ENCODE data around the gene BTN2A1. TPM values are rescaled to one million over a fixed set of nuclear protein-coding genes. Genes with fewer than 3 reads are reported as not detected.
"Not testable (repeated sequence)": the region's sequence is repeated elsewhere in the genome, so short reads cannot be mapped to it uniquely, and the experiment has no call there.

The BTN2A1 gene
- total RNA-seq, result 11.1 TPM

DNA sequence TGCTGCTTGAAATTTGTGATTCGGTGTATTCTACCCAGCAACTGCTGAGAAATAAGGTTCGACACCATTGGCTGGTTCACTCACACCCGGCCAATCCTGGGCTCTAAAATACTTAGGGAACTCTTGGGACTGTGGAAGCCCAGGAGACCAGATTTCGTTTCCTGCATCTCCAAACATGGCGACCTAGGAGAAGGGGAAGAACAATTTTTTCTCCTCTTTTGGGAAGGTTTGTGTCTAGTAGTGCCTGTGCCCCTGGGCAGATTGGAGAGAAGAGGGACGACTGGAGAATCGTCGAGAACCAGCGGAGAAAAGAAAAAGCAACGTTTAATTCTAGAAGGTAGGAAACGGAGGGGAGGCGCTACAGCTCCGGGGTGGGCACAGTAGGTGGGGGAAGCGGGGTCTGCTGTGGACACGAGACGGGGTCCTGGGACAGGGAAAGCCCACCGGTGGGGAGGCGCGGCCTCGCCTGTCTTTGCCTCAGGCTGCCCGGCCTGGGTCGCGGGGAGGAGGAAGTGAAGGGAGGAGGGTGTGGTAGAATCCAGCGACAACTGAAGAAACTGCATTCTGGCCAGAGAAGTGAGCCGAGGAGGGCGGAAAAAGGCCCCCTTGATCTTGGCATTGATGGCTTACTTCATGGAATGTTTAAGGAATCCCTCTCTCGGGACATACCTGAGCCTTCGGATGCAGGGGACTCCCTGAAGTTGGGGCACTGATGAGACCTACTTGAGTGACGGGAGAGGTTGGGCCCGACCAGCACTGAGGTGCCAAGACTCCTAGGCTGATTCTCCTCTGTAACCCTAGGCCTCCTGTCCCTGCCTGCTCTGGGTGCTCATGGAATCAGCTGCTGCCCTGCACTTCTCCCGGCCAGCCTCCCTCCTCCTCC, at the start of gene BTN2A1:
Gene BTN2A1 (plus strand): TSS at position 150 of the 883 bp plus-strand sequence. CDS start 682 bp downstream, at position 832.
- peaks cover 50% of the 10 kb centered on the region for H3K4me1 ChIP-seq (ENCODE audit: insufficient read depth, low read length)
- no peaks in the 10 kb centered on the region for H3K9me3 ChIP-seq (ENCODE audit: low read depth, low read length)
- H3K27me3 ChIP-seq (ENCODE audit: insufficient read depth, low read length), result no peaks in the 10 kb centered on the region
- H3K4me3 ChIP-seq (ENCODE audit: low read length), result peak within 1 kb of the TSS; percentile 83

DNA sequence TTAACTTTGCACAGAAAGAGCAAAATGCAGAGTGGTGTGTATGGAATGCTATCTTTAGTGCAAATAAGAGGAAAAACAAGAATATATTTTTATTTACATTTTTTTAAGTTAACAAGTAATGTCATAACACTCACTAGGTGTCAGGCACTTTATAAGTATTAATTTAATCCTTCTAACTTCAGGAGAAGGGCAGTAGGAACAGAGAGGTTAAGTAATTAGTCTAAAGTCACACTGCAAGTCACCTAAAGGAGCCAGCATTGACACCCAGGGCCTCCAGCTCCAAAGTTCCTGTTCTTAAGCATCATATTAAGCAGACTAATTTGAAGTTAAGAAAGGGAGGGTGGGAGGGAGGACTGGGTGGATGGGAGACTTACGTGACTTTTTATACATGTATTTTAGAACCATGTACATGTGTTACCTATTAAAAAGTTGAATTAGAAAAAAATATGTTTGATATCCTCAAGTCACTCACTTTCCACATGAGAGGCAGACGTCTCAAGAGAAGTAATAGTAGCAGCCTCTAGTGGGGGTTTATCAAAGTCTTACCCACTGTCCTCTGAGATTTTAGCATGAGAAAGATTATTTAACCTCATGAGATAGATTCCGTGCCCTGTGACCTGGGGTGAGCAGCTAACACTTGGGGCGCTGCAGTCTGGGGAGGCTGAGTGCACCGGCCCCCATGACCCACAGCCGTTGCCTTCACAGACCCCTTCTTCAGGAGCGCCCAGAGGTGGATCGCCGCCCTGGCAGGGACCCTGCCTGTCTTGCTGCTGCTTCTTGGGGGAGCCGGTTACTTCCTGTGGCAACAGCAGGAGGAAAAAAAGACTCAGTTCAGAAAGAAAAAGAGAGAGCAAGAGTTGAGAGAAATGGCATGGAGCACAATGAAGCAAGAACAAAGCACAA, 48.7 kb upstream of the BTN2A1 start:
- Histone ChIP-seq H3K27me3 (ENCODE audit: insufficient read depth, low read length) (no peaks in the 10 kb centered on the region), H3K9me3 (ENCODE audit: low read depth, low read length) (no peaks in the 10 kb centered on the region), H3K4me3 (ENCODE audit: low read length) (no peak overlapping the region), H3K4me1 (ENCODE audit: insufficient read depth, low read length) (peaks cover 34% of the 10 kb centered on the region)

DNA sequence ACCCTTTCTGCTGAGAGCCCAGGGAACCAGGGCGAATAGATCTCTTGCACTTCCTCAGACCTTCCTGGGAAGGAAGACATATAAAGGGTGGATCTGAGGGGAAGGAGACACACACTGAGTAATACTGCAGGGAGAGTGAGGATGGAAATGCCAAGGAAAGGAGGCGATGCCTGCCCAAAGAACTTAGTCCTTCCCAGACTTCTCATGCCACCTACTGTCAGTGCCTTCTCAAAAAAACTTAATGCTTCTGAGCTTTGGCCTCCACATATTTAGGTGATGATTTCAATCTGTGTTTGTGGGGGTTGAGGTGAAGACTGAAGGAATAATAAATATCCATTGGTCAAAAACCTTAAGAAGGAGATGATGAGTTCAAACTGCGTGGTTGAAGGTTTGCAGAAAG, 46.0 kb upstream of the BTN2A1 start:
- no peaks in the 10 kb centered on the region for H3K9me3 ChIP-seq (ENCODE audit: low read depth, low read length)
- no peak overlapping the region for H3K4me3 ChIP-seq (ENCODE audit: low read length)
- H3K27me3 ChIP-seq (ENCODE audit: insufficient read depth, low read length), result no peaks in the 10 kb centered on the region
- peaks cover 14% of the 10 kb centered on the region for H3K4me1 ChIP-seq (ENCODE audit: insufficient read depth, low read length)

DNA sequence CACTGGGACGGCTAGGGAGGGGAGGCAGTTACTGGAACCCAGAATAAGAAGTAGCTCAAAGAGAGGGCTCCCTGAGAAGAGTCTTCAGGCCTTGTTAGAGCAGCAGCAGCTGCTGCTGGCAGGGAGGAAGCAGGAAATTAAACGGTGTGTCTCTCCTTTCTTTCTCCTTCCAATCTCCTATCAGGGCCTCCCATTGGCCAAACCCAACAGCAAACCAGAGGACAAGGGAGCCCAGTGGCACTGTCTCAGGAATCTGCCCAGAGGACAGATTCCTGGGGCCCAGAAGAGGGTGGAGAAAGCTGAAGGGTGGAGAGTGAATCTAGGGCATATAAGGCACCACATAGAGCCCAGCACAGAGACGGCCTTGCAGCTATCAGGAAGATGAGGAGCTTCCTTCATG, 45.5 kb upstream of the BTN2A1 start:
- Histone ChIP-seq H3K27me3 (ENCODE audit: insufficient read depth, low read length) (no peaks in the 10 kb centered on the region), H3K9me3 (ENCODE audit: low read depth, low read length) (no peaks in the 10 kb centered on the region), H3K4me3 (ENCODE audit: low read length) (no peak overlapping the region), H3K4me1 (ENCODE audit: insufficient read depth, low read length) (peaks cover 10% of the 10 kb centered on the region)

DNA sequence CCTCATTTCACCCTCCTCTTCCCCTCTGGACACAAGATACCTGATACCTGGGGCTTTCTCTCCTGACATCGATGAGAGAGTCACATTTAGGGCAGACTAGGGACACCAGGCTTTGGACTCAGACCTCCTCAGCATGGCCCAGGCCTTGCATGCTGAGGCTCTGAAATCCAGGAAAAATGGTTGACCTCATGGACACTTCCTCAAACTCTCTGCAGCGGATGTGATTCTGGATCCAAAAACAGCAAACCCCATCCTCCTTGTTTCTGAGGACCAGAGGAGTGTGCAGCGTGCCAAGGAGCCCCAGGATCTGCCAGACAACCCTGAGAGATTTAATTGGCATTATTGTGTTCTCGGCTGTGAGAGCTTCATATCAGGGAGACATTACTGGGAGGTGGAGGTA, 44.8 kb upstream of the BTN2A1 start:
- Histone ChIP-seq H3K4me1 (ENCODE audit: insufficient read depth, low read length) (peaks cover 3% of the 10 kb centered on the region), H3K9me3 (ENCODE audit: low read depth, low read length) (no peaks in the 10 kb centered on the region), H3K4me3 (ENCODE audit: low read length) (no peak overlapping the region), H3K27me3 (ENCODE audit: insufficient read depth, low read length) (no peaks in the 10 kb centered on the region)

DNA sequence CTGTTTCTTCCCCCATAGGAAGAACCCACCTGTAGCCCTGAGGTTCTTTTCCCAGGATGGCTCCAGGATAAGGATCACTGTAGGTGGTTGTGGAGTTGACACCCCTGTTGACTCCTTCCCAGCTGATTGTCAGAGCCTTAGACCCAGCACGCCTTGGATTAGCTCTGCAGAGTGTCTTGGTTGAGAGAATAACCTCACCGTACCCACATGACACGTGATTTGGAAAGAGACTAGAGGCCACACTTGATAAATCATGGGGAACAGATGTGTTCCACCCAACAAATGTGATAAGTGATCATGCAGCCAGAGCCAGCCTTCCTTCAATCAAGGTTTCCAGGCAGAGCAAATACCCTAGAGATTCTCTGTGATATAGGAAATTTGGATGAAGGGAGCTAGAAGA, 43.5 kb upstream of the BTN2A1 start:
- Histone ChIP-seq H3K9me3 (ENCODE audit: low read depth, low read length) (no peaks in the 10 kb centered on the region), H3K4me1 (ENCODE audit: insufficient read depth, low read length) (peaks cover 3% of the 10 kb centered on the region), H3K27me3 (ENCODE audit: insufficient read depth, low read length) (no peaks in the 10 kb centered on the region), H3K4me3 (ENCODE audit: low read length) (no peak overlapping the region)

DNA sequence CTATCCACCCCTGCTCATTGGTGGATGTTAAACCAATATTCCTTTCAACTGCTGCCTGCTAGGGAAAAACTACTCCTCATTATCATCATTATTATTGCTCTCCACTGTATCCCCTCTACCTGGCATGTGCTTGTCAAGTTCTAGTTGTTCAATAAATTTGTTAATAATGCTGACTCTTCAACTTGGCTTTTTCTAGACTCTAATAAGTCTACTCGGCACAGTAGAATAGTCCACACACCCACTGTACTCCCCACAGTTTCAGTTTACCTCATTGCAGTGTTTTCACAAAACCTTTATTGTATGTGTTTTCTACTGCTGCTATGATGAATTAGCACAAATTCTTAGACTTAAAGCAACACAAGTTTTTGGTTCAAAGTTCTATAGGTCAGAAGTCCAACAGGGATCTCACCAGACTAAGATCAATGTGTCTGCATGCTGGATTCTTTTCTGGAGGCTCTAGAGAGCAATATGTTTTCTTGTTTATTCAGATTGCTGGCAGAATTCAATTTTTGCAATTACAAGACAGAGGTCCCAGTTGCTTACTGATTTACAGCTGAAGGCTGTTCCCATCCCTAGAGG, 42.6 kb upstream of the BTN2A1 start:
- Histone ChIP-seq H3K4me3 (ENCODE audit: low read length) (no peak overlapping the region), H3K9me3 (ENCODE audit: low read depth, low read length) (no peaks in the 10 kb centered on the region), H3K27me3 (ENCODE audit: insufficient read depth, low read length) (no peaks in the 10 kb centered on the region), H3K4me1 (ENCODE audit: insufficient read depth, low read length) (peaks cover 3% of the 10 kb centered on the region)

DNA sequence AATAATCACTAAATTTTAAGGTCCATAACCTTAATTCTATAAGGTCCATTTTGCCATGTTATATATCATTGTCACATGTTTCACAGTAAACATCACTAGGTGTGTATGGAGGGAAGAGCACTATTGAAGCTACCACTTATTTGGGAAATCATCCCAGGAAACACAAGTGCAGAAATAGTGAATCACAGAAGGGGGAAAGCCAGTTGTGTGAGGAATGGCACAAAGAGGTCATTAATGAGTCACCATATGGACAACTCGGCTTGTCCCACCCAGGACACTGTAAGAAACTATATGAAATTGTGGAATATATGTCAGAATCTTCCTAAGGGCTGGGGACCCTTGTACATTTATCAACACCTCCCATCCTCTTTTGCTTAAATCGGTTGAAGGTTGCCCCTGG, 42.0 kb upstream of the BTN2A1 start:
- Histone ChIP-seq H3K4me1 (ENCODE audit: insufficient read depth, low read length) (peaks cover 5% of the 10 kb centered on the region), H3K27me3 (ENCODE audit: insufficient read depth, low read length) (no peaks in the 10 kb centered on the region), H3K4me3 (ENCODE audit: low read length) (no peak overlapping the region), H3K9me3 (ENCODE audit: low read depth, low read length) (no peaks in the 10 kb centered on the region)

DNA sequence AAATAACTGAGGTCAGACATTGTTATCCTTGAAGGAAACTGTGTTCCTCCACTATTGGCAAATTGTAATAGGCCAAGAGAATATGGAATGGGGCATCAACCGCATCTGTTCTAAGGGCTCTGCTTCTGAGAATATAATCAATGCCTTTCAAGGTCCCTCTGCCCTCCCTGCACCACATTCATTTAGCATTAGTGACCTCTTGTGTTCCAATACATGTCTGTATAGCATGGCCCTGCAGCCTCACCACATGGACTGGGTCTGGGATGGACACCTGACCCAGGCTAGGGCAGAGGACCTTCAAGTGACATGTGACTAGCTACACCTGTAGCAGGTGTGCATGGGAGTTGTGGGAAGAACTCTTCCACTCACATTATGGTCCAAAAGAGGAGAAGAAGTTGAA, 41.5 kb upstream of the BTN2A1 start:
- H3K4me3 ChIP-seq (ENCODE audit: low read length), result no peak overlapping the region
- H3K27me3 ChIP-seq (ENCODE audit: insufficient read depth, low read length), result no peaks in the 10 kb centered on the region
- peaks cover 9% of the 10 kb centered on the region for H3K4me1 ChIP-seq (ENCODE audit: insufficient read depth, low read length)
- no peaks in the 10 kb centered on the region for H3K9me3 ChIP-seq (ENCODE audit: low read depth, low read length)

DNA sequence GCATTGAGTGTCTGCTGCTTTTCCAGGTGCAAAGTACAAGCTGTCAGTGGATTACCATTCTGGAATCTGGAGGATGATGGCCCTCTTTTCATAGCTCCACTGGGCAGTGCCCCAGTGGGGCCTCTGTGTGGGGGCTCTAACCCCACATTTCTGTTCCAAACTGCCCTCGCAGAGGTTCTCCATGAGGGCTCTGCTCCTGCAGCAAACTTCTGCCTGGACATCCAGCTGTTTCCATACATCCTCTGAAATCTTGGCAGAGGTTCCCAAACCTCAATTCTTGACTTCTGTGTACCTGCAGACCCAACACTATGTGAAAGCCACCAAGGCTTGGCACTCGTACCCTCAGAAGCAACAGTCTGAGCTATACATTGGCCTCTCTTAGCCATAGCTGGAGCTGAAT, 39.7 kb upstream of the BTN2A1 start:
- not testable (repeated sequence) for H3K9me3 ChIP-seq (ENCODE audit: low read depth, low read length); H3K27me3 ChIP-seq (ENCODE audit: insufficient read depth, low read length); H3K4me3 ChIP-seq (ENCODE audit: low read length)
- peaks cover 14% of the 10 kb centered on the region for H3K4me1 ChIP-seq (ENCODE audit: insufficient read depth, low read length)

DNA sequence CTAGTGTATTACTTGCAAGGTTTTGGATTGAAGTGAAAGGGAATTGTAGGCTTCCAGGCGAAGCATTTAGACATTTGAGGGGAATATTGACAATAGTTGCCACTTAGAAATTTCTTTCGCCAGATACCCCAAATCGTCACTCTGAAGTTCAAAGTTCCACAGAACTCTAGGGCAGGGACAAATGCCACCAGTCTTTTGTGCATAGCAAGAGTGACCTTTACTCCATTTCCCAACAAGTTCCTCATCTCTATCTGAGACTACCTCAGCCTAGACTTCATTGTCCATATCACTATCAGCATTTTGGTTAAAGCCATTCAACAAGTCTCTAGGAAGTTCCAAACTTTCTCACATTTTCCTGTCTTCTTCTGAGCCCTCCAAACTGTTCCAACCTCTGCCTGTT, 39.0 kb upstream of the BTN2A1 start:
- not testable (repeated sequence) for H3K9me3 ChIP-seq (ENCODE audit: low read depth, low read length); H3K27me3 ChIP-seq (ENCODE audit: insufficient read depth, low read length)

DNA sequence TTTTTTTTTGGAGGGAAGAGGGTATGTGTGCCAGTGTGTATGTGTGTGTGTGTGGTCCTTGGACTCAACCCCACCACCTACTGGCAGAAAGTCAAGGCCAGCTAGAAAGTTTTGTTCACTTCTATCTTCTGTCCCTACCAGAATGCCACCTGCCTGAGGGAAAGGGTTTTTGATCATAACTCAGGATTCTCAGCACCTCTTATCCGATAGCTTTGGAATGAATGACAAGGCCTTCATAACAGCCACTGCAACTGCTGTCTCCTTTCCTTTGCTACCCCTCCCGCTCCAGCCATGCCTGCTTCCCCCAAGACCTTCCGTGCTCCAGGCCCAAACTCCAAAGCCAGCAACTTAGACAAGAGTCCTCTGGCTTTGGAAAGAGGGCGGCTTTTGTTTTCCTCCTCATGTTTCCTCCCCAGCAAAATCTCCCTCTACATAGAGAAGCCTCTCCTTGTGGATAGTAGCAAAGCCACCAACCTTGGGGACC, 37.0 kb upstream of the BTN2A1 start:
- Histone ChIP-seq H3K4me1 (ENCODE audit: insufficient read depth, low read length) (peaks cover 13% of the 10 kb centered on the region), H3K9me3 (ENCODE audit: low read depth, low read length) (no peaks in the 10 kb centered on the region), H3K4me3 (ENCODE audit: low read length) (peak overlapping the region; percentile 85), H3K27me3 (ENCODE audit: insufficient read depth, low read length) (no peaks in the 10 kb centered on the region)

More for the DNA sequence above, 39.0 kb upstream of the BTN2A1 start:
- peaks cover 14% of the 10 kb centered on the region for H3K4me1 ChIP-seq (ENCODE audit: insufficient read depth, low read length)
- H3K4me3 ChIP-seq (ENCODE audit: low read length), result not testable (repeated sequence)

DNA sequence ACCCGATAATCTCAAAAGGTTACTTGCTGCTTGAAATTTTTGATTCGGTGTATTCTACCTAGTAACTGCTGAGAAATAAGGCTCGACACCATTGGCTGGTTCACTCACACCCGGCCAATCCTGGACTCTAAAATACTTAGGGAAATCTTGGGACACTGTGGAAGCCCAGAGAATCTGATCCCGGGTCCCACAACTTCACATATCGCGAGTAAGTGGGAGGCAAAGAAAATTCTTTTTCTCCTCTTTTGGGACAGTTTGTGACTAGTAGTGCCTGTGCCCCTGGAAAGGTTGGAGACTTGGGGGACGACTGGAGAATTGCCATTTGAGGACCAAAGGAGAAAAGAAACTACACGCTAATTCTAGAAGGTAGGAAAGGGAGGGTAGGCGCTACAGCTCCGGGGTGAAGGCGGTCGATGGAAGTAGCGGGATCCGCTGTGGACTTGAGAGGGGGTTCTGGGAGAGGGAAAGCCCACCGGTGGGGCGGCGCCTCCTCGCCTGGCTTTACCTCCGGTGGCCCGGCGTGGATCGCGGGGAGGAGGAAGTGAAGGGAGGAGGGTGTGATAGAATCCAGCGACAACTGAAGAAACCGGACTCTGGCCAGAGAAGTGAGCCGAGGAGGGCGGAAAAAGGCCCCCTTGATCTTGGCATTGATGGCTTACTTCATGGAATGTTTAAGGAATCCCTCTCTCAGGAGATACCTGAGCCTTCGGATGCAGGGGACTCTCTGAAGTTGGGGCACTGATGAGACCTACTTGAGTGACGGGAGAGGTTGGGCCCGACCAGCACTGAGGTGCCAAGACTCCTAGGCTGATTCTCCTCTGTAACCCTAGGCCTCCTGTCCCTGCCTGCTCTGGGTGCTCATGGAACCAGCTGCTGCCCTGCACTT, 36.3 kb upstream of the BTN2A1 start:
- Histone ChIP-seq H3K4me1 (ENCODE audit: insufficient read depth, low read length) (peaks cover 13% of the 10 kb centered on the region), H3K4me3 (ENCODE audit: low read length) (peak overlapping the region; percentile 85), H3K27me3 (ENCODE audit: insufficient read depth, low read length) (no peaks in the 10 kb centered on the region), H3K9me3 (ENCODE audit: low read depth, low read length) (no peaks in the 10 kb centered on the region)

DNA sequence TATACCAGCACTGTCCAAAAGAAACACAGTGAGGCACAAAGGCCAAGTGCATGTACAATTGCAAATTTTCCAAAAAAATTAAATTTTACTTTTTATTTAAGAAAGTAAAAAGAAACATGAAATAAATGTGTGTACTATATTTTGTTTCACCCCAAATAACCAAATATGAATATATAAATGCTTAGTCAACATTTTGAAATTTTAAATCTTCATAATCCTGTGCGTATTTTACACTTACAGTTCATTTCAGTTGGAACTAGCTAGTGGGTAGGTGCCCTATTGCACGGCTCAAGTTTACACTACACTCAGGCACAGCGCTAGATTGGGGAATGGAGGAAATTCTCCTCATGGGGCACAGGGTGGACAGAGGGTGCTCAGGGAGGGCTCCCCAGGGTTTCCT, 35.4 kb upstream of the BTN2A1 start:
- Histone ChIP-seq H3K27me3 (ENCODE audit: insufficient read depth, low read length) (no peaks in the 10 kb centered on the region), H3K4me3 (ENCODE audit: low read length) (no peak overlapping the region), H3K9me3 (ENCODE audit: low read depth, low read length) (no peaks in the 10 kb centered on the region), H3K4me1 (ENCODE audit: insufficient read depth, low read length) (peaks cover 13% of the 10 kb centered on the region)
